MM.1S (cell line): Measurements from ENCODE around the gene SIL1.

Source experiments
- EZH2phosphoT487 ChIP-seq: fragments of 300-600 bp; sonication (generic); IDR thresholded peaks from 2 replicates; pipeline ENCODE4 v1.6.1; 2018; ENCODE audit warnings: antibody characterized with exemption, low read length
- TF ChIP-seq, protein P1 (sequence below): fragments of 300-600 bp; sonication (generic); IDR thresholded peaks from 2 replicates; pipeline ENCODE4 v1.5.1; 2016; ENCODE audit warnings: antibody characterized with exemption, low read length, mixed read lengths

DNA sequence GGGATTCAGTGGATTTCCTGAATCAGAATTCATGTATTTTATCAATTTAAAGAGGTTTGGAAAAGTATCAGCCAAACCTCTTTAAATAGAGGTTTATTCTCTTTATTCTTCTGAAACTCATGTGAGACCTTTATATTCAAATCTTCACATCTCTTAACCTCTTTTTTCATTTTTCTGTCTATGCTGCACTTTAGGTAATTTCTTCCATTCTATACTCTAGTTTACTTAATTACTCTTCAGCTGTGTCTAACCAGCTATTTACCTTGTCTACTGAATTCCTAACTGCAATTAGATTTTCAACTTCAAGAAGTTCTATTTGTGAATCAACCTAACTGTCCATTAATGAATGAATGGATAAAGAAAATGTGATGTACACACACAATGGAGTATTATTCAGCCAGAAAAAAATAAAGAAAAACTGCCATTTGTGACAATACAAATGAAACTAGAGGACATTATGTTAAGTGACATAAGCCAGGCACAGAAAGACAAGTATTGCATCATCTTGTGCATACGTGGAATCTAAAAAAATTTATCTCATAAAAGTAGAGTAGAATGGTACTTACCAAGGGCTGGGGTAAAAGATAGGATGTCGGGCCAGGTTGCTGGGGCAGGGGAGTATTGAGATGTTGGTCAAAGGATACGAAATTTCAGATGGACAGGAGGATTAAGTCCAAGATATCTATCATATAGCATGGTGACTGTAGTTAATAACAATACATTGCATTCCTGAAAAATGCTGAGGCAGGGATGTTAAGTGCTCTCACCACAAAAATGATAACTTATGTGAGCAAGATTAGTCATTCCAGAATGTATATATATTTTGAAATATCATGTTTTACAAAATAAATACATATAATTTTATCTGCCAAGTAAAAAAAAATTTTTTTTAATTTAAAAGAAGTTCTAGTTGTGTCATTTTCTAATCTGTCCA lies 193.5 kb downstream of the SIL1 start:
- TF ChIP-seq, protein P1, sequence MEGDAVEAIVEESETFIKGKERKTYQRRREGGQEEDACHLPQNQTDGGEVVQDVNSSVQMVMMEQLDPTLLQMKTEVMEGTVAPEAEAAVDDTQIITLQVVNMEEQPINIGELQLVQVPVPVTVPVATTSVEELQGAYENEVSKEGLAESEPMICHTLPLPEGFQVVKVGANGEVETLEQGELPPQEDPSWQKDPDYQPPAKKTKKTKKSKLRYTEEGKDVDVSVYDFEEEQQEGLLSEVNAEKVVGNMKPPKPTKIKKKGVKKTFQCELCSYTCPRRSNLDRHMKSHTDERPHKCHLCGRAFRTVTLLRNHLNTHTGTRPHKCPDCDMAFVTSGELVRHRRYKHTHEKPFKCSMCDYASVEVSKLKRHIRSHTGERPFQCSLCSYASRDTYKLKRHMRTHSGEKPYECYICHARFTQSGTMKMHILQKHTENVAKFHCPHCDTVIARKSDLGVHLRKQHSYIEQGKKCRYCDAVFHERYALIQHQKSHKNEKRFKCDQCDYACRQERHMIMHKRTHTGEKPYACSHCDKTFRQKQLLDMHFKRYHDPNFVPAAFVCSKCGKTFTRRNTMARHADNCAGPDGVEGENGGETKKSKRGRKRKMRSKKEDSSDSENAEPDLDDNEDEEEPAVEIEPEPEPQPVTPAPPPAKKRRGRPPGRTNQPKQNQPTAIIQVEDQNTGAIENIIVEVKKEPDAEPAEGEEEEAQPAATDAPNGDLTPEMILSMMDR, result no peak
- TF ChIP-seq EZH2phosphoT487, result no peak
